OCI-M1 (cell line): ENCODE measurements around the gene SP1.
"Not testable (repeated sequence)": the region's sequence is repeated elsewhere in the genome, so short reads cannot be mapped to it uniquely, and the experiment has no call there.

ENCODE experiments used
- DNase-seq: peaks from one replicate; lab custom pipeline; 2025; lab: John Stamatoyannopoulos, UW

The SP1 gene

DNA sequence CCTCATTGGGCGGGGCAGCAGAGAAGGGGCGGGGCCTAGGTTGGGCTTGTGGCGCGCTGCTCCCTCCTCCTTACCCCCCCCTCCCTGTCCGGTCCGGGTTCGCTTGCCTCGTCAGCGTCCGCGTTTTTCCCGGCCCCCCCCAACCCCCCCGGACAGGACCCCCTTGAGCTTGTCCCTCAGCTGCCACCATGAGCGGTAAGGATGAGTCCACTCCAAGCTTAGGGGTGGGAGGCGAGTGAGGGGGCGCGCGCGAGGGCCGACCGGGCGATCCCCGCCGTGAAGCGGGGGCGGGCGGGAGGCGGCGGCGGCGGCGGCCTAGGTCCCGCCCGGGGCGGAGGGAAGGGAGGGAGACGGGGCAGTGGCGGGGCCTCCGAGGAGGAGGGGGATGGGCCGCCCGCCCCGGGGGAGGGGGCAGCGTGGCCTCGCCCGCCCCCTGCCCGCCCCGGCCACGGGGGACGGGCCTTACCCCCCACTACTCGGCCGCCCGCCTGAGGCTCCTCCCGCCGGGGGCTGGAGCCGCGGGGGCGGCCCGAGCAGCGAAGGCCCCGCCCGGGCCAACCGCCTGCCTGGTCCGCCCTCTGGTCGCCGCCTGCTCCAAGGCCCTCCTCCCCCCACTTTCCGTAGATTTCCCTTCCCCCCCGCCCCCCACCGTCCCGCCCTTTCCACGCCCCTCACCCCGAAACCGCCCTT, at the start of gene SP1:
SP1 (plus strand) TSS at position 73 of the 690 bp plus-strand sequence; CDS start at position 189, 116 bp downstream.
- peak; percentile 91 for DNase-seq

DNA sequence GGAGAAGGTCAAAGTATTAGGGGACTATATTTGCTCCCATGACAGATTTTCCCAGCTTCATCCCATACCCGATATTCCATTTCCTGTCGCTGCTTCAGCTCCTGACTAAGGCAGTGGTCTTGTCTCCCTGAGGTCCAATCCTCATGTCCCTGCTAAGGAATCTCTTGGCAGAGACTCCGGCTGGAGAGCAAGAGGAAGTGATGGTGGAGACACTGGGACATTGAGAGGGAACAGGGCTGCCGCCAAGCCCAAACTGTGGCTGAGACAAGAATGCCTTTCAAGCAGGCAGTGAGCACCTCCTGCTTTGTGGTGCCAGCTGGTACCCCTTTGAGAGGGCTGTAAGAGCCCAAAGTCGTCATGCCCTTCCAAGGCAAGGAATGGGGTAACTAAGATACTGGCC, 49.3 kb upstream of the SP1 start:
- no peak for DNase-seq

DNA sequence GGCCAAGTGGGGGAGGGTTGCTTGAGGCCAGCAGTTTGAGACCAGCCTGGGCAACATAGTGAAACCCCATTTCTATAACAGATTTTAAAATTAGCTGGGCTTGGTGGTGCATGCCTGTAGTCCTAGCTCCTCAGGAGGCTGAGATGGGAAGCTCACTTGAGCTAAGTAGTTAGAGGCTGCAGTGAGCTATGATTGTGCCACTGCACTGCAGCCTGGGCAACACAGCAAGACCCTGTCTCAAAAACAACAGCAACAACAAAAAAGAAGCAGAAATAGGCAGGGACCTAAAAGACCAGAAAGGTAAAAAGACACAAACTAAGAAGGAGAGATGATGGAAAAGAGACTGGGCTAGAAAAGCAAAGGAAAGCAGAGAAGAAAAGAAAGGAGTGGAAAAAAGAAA, 47.6 kb upstream of the SP1 start:
- DNase-seq = not testable (repeated sequence)

DNA sequence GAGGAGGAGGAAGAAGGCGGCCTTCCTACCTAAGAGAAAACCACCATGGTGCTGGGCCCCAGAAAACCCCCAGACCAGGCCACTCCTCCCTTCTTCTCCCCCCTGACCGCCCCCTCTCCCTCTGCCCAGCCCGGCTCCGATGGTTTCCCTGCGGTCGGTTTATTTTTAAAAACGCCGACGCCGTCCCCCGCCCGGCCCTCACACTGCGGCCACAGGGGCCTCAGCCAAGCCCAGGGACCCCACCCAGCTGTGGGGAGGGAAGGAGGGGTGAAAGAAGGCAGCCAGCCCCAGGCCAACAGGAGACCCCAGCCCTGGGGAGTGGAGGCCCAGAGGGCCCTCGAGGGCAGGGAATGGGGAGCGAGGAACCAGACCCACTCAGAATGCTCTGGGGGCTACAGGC, 47.2 kb upstream of the SP1 start:
- DNase-seq = no peak

DNA sequence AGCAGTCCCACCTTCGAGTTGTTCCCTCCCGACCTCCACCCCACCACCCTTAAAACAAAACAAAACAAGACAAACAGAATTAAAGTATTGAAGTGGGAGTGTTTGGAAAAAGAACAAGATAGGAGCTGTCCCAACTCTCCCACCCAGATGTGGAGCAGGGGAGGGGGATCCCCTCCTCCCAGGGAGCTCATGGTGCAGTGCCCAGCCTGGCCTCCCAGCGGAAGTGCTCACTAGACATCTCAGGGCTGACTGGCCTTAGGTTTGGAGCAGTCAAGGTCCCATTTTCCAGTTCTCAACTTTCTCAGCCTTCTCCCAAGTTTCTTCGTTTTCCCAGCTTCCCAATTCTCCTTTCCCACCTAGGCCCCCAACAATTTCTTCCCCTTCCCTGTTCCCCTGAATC, 46.7 kb upstream of the SP1 start:
- DNase-seq = no peak

DNA sequence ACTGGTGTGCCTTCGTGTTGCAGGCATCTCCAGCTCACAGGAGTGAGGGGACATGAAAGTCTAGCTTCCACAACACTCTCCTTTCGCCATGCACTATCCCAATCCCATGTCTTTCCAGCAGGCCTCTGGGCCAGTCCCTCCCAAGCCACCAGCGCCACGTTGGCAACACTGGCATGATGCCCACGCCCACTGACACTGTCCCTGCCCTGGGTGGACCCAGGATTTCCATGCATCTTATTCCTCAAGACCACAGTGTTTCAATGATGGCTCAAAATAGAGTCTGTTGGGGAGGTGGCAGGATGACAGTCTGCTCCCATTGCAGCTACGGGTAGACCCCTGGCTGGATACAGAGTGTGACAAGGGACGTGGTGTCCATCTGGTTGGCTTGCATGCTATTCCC, 46.1 kb upstream of the SP1 start:
- no peak for DNase-seq

DNA sequence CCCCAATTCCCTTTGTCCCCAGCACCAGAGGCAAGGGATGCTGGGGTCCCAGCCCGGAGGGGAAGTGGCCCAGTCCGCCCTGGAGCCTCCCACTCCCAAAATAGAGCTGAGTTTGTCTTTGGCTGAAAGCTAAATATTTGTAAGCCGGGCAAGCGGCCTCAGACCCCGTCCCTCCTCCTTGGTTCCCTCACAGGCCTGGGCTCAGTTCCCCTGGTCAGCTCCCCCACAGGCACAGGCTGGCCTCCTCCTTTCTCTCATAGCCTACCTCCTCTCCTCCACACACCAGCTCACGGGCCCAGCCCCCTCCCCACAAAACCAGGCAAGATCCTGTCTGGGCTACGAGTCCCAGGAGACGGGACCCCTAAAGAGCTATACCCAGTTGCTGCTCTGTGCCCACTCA, 45.2 kb upstream of the SP1 start:
- DNase-seq = no peak

DNA sequence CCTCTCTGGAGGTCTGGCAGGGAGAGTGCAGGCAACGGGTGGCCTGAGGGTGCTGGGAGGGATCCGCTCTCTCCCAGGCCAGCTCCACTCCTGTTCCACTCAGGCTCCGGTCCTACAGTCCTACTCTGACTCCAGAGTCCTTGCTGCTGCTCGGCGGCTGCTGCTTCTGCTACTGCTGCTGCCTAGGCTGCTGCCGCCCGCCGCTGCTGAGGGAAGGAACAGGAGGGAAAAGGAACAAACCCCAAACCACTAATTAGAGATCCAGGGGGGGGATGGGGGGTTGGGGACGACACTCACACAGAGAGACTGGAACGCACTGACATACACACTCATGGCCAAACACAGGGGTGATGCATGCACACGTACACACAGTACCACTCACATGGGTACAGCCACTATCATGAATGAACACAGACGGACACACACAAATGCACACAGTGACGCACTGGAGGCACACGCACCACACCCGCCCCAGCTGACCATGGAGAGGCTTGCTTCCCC, 43.7 kb upstream of the SP1 start, which contains the start of gene SP7:
SP7 (minus strand) TSS at position 174 of the 501 bp plus-strand sequence. CDS start 708 bp downstream, outside the sequence.
- DNase-seq = peak; percentile 43

DNA sequence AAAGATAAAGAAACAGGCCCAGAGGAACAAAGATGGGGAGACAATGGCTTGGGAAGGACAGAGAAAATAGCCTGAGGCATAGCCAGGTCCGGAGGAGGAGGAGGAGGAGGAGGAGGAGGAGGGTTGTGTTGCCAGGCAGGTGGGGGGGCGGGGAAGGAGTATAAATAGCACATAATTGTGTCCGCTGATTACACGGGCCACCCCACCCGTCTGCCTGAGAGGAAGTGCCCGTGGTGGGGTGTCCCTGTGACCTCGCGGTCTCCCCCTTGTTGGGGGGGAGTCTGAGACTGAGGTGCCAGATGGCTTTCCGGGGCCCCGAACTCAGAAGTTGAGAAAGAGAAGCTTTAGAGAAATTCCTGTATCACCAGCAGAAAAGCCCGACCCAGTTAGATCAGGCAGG, 42.0 kb upstream of the SP1 start:
- no peak for DNase-seq

DNA sequence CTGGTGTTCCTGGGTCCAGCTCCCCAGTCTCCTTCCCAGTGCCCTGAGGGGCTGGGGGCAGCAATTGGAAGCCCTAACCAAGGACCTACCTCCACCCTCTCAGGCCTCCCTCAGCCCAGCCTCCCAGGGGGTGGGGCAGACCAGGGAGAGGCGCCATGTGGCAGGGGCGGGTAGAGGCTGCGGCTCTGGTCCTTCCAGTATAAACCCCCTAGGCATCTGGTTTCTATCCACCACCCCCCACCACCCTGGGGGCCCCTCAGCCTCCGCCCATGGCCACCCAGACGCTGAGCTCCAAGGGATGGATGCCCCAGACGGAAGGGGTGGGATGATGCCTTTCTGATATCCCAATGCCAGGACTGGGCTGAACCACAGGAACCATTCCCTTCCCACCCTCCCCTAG, 41.1 kb upstream of the SP1 start:
- no peak for DNase-seq

DNA sequence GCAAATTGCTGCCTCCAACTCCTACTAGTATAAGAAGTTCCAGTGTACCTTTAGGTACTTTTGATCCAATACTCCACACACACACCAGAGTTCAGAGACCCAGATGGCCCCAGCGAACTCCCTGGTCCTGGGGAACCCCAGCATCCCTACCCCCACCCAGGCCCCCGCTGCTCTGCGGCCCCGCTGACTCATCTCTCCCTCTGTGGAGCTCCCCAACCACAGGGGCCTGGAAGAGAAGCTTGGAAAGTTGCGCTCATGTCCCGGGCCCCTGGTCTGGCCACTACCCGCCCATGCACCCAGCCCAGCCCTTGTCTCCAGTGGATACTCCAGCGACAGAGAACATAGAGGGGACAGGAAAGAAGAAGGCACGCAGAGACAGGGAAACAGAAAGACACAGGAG, 39.6 kb upstream of the SP1 start:
- no peak for DNase-seq

DNA sequence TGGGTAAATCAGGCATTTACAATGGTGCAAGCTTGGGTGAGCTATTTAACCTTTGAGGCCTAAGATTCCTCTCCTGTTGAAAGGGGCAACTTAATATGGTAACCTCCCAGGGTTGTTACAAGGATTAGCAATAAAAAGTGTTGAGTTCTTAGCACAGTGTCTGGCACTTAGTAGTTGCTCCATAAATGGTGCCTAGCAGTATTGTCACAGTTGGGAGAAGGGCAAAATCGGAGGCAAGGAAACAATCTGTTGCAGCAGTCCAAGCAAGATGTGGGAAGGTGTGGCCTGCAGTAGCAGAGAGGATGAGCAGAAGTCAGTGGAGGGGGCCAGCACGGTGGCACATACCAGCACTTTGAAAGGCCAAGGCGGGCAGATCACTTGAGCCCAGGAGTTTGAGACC, 36.5 kb upstream of the SP1 start:
- DNase-seq = no peak

DNA sequence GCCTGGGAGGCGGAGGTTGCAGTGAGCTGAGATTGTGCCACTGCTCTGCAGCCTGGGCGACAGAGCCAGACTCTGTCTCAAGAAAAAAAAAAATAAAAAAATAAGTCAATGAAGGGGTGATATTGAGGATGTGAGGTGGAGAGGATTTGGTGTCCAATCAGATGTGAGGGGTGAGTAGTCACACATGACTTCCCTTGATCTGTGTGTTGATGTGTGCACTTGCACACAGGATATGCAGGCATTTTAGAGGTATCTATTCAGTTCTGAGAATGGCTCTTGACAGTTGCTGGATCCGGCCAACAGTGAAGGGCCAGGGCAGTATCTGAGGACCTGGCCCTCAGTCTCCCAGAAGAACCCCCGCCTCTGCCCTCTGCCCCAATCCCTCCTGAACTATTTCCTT, 36.0 kb upstream of the SP1 start:
- DNase-seq = no peak

DNA sequence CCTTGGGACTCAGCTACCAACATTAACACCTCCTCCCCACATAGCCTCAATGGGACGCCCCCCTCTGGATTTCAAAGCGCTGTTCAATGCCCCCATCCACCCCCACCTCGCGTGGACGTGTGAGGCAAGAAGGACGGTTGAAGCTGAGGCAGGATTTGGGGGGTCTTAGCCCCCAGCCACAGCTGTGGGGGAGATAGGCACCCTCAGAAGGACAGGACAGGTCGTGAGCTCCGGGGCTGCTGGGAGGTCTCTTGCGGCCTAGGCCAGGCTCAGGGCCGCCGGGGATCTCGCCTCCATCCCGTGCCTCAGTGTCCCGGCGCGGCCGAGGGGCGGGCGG, 35.5 kb upstream of the SP1 start:
- DNase-seq = no peak

DNA sequence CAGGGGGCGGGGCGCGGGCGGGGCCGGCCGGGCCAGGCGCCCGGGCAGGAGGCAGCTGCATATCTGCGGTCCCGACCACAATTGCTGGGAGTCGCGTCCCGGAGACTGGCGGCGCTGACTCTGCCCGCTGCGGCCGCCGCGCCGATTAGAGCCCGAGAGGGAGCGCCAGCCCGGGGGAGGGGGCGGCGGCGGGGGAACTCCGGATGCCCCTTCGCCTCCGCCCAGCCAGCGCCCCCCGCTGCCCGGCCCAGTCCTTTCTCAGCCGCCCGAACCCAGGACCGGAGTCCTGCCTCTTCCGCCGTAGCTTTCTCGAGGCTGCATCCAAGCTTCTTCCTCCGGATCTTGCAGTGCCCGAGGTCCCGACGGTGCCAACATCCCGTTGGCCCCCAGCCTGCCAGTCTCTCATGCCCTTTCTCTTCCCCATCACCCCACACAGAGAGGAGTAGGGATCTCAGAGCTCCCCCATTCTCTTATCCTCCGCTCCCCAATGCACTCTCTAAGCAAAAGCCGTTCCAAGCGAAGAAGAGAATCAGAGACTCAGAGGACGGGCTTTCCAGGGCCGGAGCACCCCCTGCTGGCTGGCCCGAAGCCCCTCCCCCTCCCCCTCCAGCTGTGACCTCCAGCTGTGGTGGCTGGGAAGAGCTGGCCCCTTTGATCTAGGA, 35.0 kb upstream of the SP1 start:
- peak; percentile 88 for DNase-seq

DNA sequence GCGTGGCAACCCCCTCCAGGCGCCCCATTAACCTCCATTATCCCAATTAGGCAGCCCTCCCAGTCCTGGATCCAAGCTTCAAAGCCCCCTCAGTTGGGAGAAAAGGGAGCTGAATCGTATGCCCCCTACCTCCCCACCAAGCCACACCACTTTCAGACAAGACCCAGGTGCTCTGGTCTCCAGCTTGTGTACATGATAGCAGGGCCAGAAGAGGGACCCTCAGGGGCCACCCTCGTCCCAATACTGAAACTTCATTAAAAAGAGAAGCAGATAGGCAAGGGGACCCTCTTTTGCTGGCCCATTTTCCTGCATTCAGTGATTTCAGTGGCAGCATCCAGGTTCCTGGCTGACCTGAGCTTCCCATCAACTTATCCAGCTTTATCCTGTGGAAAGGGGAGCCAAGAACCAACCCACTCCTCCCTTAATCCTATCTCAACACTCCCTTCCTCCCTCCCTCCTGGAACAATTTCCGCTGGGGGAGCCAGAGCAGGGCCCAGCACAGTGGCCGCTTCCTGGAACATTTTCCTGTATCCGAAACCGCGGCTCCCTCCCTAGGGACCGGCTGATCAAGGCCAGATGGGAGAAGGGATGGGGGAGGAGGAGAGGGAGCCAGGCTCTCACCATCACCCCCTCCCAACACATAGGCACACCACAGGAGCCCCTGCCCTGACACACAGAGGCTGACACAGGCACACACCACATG, 34.3 kb upstream of the SP1 start:
- no peak for DNase-seq

DNA sequence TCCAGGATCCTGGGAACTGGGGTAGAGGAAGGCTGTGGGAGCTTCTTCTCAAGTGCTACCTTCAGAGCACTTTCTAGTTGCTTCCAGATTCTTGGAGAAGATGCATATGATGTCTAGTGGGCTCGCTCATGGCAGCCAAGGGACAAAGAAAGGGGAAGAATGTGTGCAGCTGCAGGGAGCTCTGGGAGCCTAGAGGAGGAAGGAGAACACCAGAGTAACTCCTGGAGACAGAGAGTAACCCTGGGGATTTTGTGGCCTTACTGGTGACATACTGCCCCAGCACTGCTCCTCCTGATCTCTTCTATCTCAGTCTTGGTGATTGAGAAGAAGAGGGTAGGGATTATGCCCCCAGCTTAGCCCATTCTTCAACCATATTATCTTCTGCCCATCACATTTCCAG, 33.5 kb upstream of the SP1 start:
- no peak for DNase-seq

DNA sequence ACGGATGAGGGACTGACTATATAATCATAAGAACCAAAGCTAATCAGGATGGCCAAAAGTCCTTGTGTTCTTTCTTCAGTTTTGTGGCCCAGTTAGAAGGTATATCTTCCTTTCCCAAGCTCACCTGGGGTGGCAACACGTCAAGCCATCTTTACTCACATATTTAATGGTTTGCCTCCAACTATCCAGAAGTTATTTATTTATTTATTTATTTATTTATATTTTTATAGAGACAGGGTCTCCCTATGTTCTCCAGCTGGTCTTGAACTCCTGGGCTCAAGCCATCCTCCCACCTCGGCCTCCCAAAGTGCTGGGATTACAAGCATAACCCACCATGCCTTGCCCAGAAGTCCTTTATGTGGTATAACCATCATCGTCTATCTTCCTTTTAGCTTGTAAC, 32.1 kb upstream of the SP1 start:
- DNase-seq = no peak

DNA sequence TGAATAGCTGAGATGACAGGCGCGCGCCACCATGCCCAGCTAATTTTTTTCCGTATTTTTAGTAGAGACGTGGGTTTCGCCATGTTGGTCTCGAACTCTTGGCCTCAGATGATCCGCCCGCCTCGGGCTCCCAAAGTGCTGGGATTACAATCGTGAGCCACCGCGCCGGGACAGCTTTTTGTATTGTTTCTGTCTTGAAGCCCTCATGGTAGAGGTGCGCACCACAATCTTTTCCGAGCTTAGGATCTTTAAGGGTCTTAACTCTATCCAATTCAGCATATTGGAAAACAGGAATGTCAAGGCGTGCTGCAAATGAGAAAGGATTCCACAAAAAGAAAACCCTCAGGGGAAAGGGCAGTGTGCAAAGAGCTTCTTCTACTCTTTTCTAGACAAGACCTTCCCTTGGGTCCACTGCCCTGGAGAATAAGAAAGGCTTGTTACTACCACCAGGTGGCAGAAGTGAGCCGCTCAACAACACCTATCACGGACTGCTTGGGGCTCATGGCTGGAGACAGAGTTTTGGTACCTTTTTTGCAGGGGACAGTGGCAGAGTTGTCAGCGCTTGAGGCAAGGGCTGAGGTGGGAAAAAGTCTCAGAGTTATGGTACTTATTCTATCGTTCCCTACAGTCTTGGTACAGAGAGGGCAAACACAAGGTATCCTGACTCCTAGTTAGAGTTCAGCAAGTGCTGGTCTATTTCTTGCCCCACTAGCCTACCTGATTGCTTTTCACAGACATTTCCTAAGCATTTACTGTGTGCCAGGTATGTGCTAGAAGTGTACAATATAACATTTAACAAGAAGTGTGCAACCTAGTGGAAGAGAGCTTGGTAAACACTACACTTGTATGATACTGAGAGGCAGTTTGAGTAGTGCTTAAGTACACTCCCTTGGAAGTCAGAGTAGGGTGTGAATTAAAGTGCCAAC, 27.4 kb upstream of the SP1 start:
- peak; percentile 94 for DNase-seq

DNA sequence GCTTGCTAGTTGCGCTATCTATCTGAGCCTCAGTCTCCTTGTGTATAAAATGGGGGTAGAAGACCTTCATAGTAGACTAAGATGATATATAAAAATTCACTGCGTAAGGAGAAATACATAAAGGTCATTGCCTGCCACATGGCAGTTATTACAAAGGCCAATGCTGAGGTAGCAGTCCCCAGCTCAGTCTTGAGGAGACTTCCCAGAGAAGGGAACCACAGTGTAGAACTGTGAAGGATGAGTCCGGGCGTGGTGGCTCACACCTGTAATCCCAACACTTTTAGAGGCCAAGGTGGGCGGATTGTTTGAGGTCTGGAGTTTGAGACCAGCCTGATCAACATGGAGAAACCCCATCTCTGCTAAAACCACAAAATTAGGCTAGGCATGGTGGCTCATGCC, 26.7 kb upstream of the SP1 start:
- no peak for DNase-seq

DNA sequence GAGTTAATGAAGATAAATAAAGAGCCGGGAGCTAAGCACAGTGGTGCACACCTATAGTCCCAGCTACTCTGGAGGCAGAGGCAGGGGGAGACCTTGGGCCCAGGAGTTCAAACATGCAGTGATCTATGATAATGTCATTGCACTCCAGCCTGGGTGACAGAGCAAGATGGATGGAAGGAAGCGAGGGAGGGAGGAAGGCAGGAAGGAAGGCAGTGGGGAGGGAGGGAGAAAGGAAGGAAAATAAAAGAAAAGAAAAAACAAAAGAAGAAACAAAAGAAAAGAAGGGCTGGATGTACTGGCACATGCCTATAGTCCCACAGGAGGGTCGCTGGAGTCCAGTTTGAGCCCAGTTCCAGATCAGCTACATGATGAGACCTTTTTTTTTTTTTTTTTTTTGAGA, 24.9 kb upstream of the SP1 start:
- no peak for DNase-seq

DNA sequence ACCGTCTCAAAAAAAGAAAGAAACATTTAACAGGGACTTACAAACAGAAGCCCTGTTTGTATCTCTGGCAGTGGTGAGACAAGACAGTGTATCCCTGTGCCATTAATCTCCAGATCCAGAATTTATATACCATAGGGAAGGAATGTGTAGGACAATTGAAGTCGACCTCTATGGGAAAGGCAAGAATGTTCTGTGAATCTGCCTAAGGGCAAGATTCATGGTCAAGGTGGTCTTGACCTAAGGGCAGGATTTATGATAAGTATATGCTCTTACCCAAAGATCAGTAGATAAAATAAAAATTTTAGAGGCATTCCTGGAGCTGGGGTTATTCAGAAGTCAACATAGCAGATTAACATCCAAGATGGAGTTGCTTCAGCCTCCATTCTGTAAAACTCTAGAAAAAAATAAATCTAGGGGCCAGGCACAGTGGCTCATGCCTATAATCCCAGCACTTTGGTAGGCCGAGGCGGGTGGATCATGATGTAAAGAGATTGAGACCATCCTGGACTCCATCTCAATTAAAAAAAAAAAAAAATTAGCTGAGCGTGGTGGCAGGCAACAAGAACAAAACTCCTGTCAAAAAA, 21.0 kb upstream of the SP1 start:
- no peak for DNase-seq
